IMR-90 (cell line): Measurements from ENCODE around the gene GNG8. TPM values are rescaled to one million over a fixed set of nuclear protein-coding genes. Genes with fewer than 3 reads are reported as not detected.

Source experiments
- ATAC-seq: fragments of 200-7000 bp; cut with Tn5 transposase; 2 replicates; pipeline ENCODE4 v1.9.1; 2020; ENCODE audit warnings: low read depth, mild to moderate bottlenecking, moderate library complexity
- BruUV-seq: library from RNA; stranded (reverse); fragments of 400-500 nt; replicated peaks from 2 replicates; lab custom pipeline; 2021; lab: Mats Ljungman, UMichigan
- CTCF ChIA-PET: fragments of 300-600 bp; formaldehyde crosslinking; extraction: SDS; loops from one replicate; lab custom pipeline; 2021; ENCODE audit warnings: antibody characterized with exemption; lab: Yijun Ruan, JAX
- POLR2A ChIA-PET: fragments of 300-600 bp; sonication (Branson Sonifier 250); formaldehyde crosslinking; loops from one replicate; lab custom pipeline; 2022; ENCODE audit warnings: antibody characterized with exemption; ENCODE audit not compliant: unreplicated experiment; lab: Charles Lee
- DNase-seq: peaks from one replicate; pipeline ENCODE4 v3.0.0; 2013
- H2AFZ ChIP-seq: replicated peaks from 2 replicates; pipeline ENCODE3; 2013; ENCODE audit warnings: low read length, mild to moderate bottlenecking; ENCODE audit not compliant: poor library complexity
- H2AK5ac ChIP-seq: 2 replicates; pipeline ENCODE4 v1.6.1; 2013; ENCODE audit warnings: low read depth, low read length, inconsistent platforms
- H2AK9ac ChIP-seq: replicated peaks from 2 replicates; pipeline ENCODE3; 2013; ENCODE audit warnings: mild to moderate bottlenecking, low read depth, low read length, moderate library complexity; ENCODE audit not compliant: poor library complexity
- H2BK120ac ChIP-seq: 2 replicates; pipeline ENCODE4 v1.6.1; 2013; ENCODE audit warnings: low read depth, low read length, inconsistent platforms
- H2BK15ac ChIP-seq: 3 replicates; pipeline ENCODE4 v1.6.1; 2013; ENCODE audit warnings: low read depth, low read length, inconsistent platforms
- H2BK20ac ChIP-seq: 2 replicates; pipeline ENCODE4 v1.6.1; 2013; ENCODE audit warnings: low read depth, mild to moderate bottlenecking, inconsistent platforms, low read length, moderate library complexity
- H2BK5ac ChIP-seq: 2 replicates; pipeline ENCODE4 v1.6.1; 2013; ENCODE audit warnings: mild to moderate bottlenecking, low read depth, low read length, inconsistent platforms; ENCODE audit not compliant: poor library complexity, severe bottlenecking
- H3K14ac ChIP-seq: replicated peaks from 2 replicates; pipeline ENCODE4 v1.6.1; 2013; ENCODE audit warnings: low read depth, low read length, inconsistent platforms
- H3K18ac ChIP-seq: 2 replicates; pipeline ENCODE4 v1.6.1; 2013; ENCODE audit warnings: low read depth, low read length, control low read depth
- H3K23ac ChIP-seq: 2 replicates; pipeline ENCODE4 v1.6.1; 2013; ENCODE audit warnings: low read depth, low read length, inconsistent platforms
- H3K27ac ChIP-seq: 2 replicates; pipeline ENCODE4 v1.5.1; 2013; ENCODE audit warnings: mild to moderate bottlenecking, control low read depth, low read length; ENCODE audit not compliant: insufficient read depth
- H3K27me3 ChIP-seq: 2 replicates; pipeline ENCODE4 v1.6.1; 2013; ENCODE audit warnings: low read length; ENCODE audit not compliant: control insufficient read depth, insufficient read depth
- H3K36me3 ChIP-seq: 2 replicates; pipeline ENCODE4 v1.6.1; 2013; ENCODE audit warnings: low read length, mixed read lengths; ENCODE audit not compliant: control insufficient read depth, insufficient read depth
- H3K4ac ChIP-seq: 2 replicates; pipeline ENCODE4 v1.6.1; 2013; ENCODE audit warnings: low read depth, low read length, inconsistent platforms
- H3K4me1 ChIP-seq: 2 replicates; pipeline ENCODE4 v1.6.1; 2013; ENCODE audit warnings: low read length, mixed read lengths; ENCODE audit not compliant: control insufficient read depth, insufficient read depth
- H3K4me2 ChIP-seq: 2 replicates; pipeline ENCODE4 v1.6.1; 2013; ENCODE audit warnings: low read depth, mild to moderate bottlenecking, control low read depth, low read length, moderate library complexity
- H3K4me3 ChIP-seq: 2 replicates; pipeline ENCODE4 v1.5.1; 2013; ENCODE audit warnings: low read depth, mild to moderate bottlenecking, control low read depth, low read length, moderate library complexity; ENCODE audit not compliant: insufficient read depth
- H3K56ac ChIP-seq: 2 replicates; pipeline ENCODE4 v1.6.1; 2013; ENCODE audit warnings: low read length, inconsistent platforms; ENCODE audit not compliant: insufficient read depth; ENCODE audit errors: extremely low read depth
- H3K79me1 ChIP-seq, 2 experiments: 2 replicates each; pipeline ENCODE4 v1.6.1; 2013; ENCODE audit warnings: low read length in 2 of 2, inconsistent platforms in 1 of 2, low read depth in 1 of 2
- H3K9ac ChIP-seq: 2 replicates; pipeline ENCODE4 v1.6.1; 2013; ENCODE audit warnings: low read depth, low read length, control low read depth
- H3K9me1 ChIP-seq: 2 replicates; pipeline ENCODE4 v1.6.1; 2013; ENCODE audit warnings: low read length, inconsistent platforms; ENCODE audit not compliant: insufficient read depth
- H3K9me3 ChIP-seq: 2 replicates; pipeline ENCODE4 v1.6.1; 2013; ENCODE audit warnings: low read length; ENCODE audit not compliant: control insufficient read depth, insufficient read depth
- H4K20me1 ChIP-seq: 2 replicates; pipeline ENCODE4 v1.6.1; 2013; ENCODE audit warnings: low read length, inconsistent platforms; ENCODE audit not compliant: insufficient read depth
- H4K5ac ChIP-seq: 2 replicates; pipeline ENCODE4 v1.6.1; 2013; ENCODE audit warnings: mild to moderate bottlenecking, low read depth, low read length, control low read depth
- H4K8ac ChIP-seq, 2 experiments: 2 replicates each; pipeline ENCODE4 v1.6.1; 2013; ENCODE audit warnings: low read depth in 2 of 2, low read length in 2 of 2, control low read depth in 1 of 2, inconsistent platforms in 1 of 2
- H4K91ac ChIP-seq: 2 replicates; pipeline ENCODE4 v1.6.1; 2013; ENCODE audit warnings: low read depth, low read length, inconsistent platforms; ENCODE audit not compliant: insufficient read depth
- MXI1 ChIP-seq: IDR thresholded peaks from 2 replicates; pipeline ENCODE4 v1.6.1; 2012; ENCODE audit warnings: low read depth, mild to moderate bottlenecking, low read length, moderate library complexity, borderline replicate concordance
- WGBS, 2 experiments: methylation state at CpG; one replicate each; pipeline versions ENCODE4 v1.1.5 to v1.1.7; 2013; ENCODE audit warnings: missing lambda C conversion rate in 2 of 2; ENCODE audit not compliant: insufficient read length in 1 of 2; ENCODE audit errors: extremely low coverage in 2 of 2; 5-methylcytosine and 5-hydroxymethylcytosine counted together
- dilution Hi-C: fragments of 300-500 bp; cut with HindIII; formaldehyde crosslinking; loops from one replicate; pipeline ENCODE4 v1.14.3; 2018; ENCODE audit warnings: low sequenced_read_pairs; ENCODE audit not compliant: unreplicated experiment
- in situ Hi-C: fragments of 300-500 bp; cut with MboI; formaldehyde crosslinking; loops from 3 replicates; pipeline ENCODE4 v1.14.3; 2019; ENCODE audit warnings: low sequenced_read_pairs, inconsistent platforms, mixed read lengths
- intact Hi-C: fragments of 100-400 bp; cut with micrococcal nuclease; formaldehyde crosslinking; loops from 2 replicates; pipeline ENCODE4 v1.10.0; 2022
- polyA plus RNA-seq, 3 experiments: library from polyadenylated mRNA; depleted of rRNA; stranded (reverse); fragments of >200 nt; gene quantifications; 2 replicates each; pipeline ENCODE4 v1.2.3, GENCODE V29; 2012; ENCODE audit warnings: low replicate concordance in 1 of 3
- total RNA-seq: library from RNA; depleted of rRNA; stranded (reverse); fragments of >200 nt; gene quantifications from 2 replicates; pipeline ENCODE4 v1.2.3, GENCODE V29; 2012
- TF ChIP-seq, protein P1 (sequence below): fragments of 150-350 bp; IDR thresholded peaks from 2 replicates; pipeline ENCODE4 v1.6.1; 2016; ENCODE audit warnings: low read depth, mild to moderate bottlenecking, low read length, moderate library complexity, borderline replicate concordance

Gene GNG8
- total and polyA plus RNA-seq, 2 of the 4 experiments (the other 2 are of a cell fraction) = not detected

DNA sequence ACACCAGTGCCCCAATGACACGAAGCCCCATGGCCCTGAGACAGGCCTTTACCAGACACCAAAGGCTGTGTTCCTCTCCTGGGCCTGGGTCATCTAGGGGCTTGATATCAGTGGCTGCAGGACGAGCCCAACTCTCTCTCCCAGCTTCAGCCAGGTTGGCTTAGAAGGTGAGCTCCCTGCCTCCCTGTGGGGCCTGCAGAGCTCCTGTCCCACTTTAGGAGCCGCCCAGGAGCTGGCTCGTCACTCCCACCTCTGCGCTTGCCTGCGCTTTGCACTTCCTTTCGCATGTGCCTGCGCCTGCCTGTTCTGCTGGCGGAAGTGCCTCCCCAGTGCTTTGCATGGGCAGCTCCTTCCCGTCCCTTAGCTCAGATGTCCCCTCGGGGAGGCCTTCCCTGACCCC is 30.0 kb downstream of the GNG8 start:
- Histone ChIP-seq H4K8ac (no peak overlapping the region), H2AK5ac (no peak overlapping the region), H4K5ac (no peak overlapping the region), H3K18ac (no peak overlapping the region), H2BK5ac (no peak overlapping the region), H3K9me1 (peaks cover 10% of the 10 kb centered on the region; the same call in 1 of the 2 replicates), H3K4me1 (peaks cover 15% of the 10 kb centered on the region), H2AK9ac (no peak overlapping the region), H3K4me2 (no peak overlapping the region), H3K27ac (no peak overlapping the region), H2BK20ac (no peak overlapping the region), H4K91ac (no peak overlapping the region), H3K14ac (no peak overlapping the region), H3K79me1 (peaks cover 3 to 72% of the 10 kb centered on the region in 2 experiments; a peak in 3 of 4 replicates), H3K9me3 (no peaks in the 10 kb centered on the region), H3K56ac (no peak overlapping the region), H3K27me3 (no peaks in the 10 kb centered on the region), H3K4ac (no peak overlapping the region), H2BK15ac (no peak overlapping the region), H3K4me3 (no peak overlapping the region), H4K20me1 (peaks cover 71% of the 10 kb centered on the region), H3K23ac (peak overlapping the region; percentile 83), H3K36me3 (peaks cover 53% of the 10 kb centered on the region), H2AFZ (no peak overlapping the region), H3K9ac (no peak overlapping the region), H2BK120ac (no peak overlapping the region)
- POLR2A ChIA-PET = no interaction called here
- no TSS peak for BruUV-seq
- dilution Hi-C loops = no loop called here
- ATAC-seq = no peak
- intact Hi-C loops = no loop called here
- TF ChIP-seq MXI1 = no peak
- TF ChIP-seq, protein P1, sequence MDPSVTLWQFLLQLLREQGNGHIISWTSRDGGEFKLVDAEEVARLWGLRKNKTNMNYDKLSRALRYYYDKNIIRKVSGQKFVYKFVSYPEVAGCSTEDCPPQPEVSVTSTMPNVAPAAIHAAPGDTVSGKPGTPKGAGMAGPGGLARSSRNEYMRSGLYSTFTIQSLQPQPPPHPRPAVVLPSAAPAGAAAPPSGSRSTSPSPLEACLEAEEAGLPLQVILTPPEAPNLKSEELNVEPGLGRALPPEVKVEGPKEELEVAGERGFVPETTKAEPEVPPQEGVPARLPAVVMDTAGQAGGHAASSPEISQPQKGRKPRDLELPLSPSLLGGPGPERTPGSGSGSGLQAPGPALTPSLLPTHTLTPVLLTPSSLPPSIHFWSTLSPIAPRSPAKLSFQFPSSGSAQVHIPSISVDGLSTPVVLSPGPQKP = no peak
- 91% methylated on average over 7 of the region's 11 CpGs; no CpG with 5 or more reads in 1 of the 2 experiments for WGBS, 2 experiments
- CTCF ChIA-PET = no interaction called here
- no peak for DNase-seq
- in situ Hi-C loops = no loop called here
